GM12874 (cell line): ENCODE results near the gene LRRC27.

Source experiments
- CTCF ChIP-seq: IDR thresholded peaks from 2 replicates; pipeline ENCODE4 v1.5.1; 2011; ENCODE audit warnings: low read depth, mild to moderate bottlenecking, control low read depth, low read length, moderate library complexity; ENCODE audit not compliant: insufficient read depth

Gene LRRC27

GRCh38 chr10:132423966-132424861 lies 92.2 kb downstream of the LRRC27 start:
- no peak for TF ChIP-seq CTCF

- no peak for TF ChIP-seq CTCF
Observed at GRCh38 chr10:132425029-132425756, 93.2 kb downstream of the LRRC27 start.

GRCh38 chr10:132425757-132426155 lies 93.8 kb downstream of the LRRC27 start:
- TF ChIP-seq CTCF: no peak

GRCh38 chr10:132427006-132427771 lies 95.2 kb downstream of the LRRC27 start:
- no peak for TF ChIP-seq CTCF

- no peak for TF ChIP-seq CTCF
Observed at GRCh38 chr10:132427939-132428367, 96.0 kb downstream of the LRRC27 start.

- TF ChIP-seq CTCF: no peak
Observed at GRCh38 chr10:132428486-132428995, 96.5 kb downstream of the LRRC27 start.
